HG02798 (cell line): ENCODE results near the gene TBX19.

Experiments
- ATAC-seq: cut with Tn5 transposase; IDR thresholded peaks from one replicate; pipeline ENCODE4 v1.9.1; 2021; ENCODE audit warnings: mild to moderate bottlenecking; ENCODE audit not compliant: unreplicated experiment, poor library complexity

The TBX19 gene

GRCh38 chr1:168279253-168279652 lies 1.4 kb upstream of the TBX19 start:
- ATAC-seq, result no peak

- no peak for ATAC-seq
Measured at GRCh38 chr1:168281603-168282325, 1.1 kb downstream of the TBX19 start.

- ATAC-seq, result no peak
Measured at GRCh38 chr1:168285521-168285790, 4.8 kb downstream of the TBX19 start.

- ATAC-seq, result no peak
Measured at GRCh38 chr1:168285971-168286927, 5.6 kb downstream of the TBX19 start.

GRCh38 chr1:168287237-168287664 lies 6.6 kb downstream of the TBX19 start:
- ATAC-seq, result no peak

- no peak for ATAC-seq
Measured at GRCh38 chr1:168288311-168289052, 7.8 kb downstream of the TBX19 start.

GRCh38 chr1:168291222-168291837 lies 10.7 kb downstream of the TBX19 start:
- ATAC-seq, result no peak

- ATAC-seq, result no peak
Measured at GRCh38 chr1:168293356-168293755, 12.7 kb downstream of the TBX19 start.

- no peak for ATAC-seq
Measured at GRCh38 chr1:168295411-168296114, 14.9 kb downstream of the TBX19 start.

GRCh38 chr1:168297019-168297730 lies 16.5 kb downstream of the TBX19 start:
- ATAC-seq, result no peak

- ATAC-seq, result no peak
Measured at GRCh38 chr1:168298446-168298845, 17.8 kb downstream of the TBX19 start.

- ATAC-seq, result no peak
Measured at GRCh38 chr1:168300626-168301025, 19.9 kb downstream of the TBX19 start.

GRCh38 chr1:168301664-168302320 lies 21.1 kb downstream of the TBX19 start:
- ATAC-seq, result no peak

GRCh38 chr1:168303716-168304540 lies 23.3 kb downstream of the TBX19 start:
- no peak for ATAC-seq

- ATAC-seq, result no peak
Measured at GRCh38 chr1:168304865-168305264, 24.2 kb downstream of the TBX19 start.

GRCh38 chr1:168312718-168313604 lies 32.3 kb downstream of the TBX19 start:
- ATAC-seq, result no peak

GRCh38 chr1:168316142-168316541 lies 35.5 kb downstream of the TBX19 start:
- ATAC-seq, result no peak
